Measurements from ENCODE around the gene LRTM1. TPM values are rescaled to one million over a fixed set of nuclear protein-coding genes. Genes with fewer than 3 reads are reported as not detected.

The LRTM1 gene
- total RNA-seq, 4 donors from 2014 or later = not detected

GRCh38 chr3:54940971-54941370 is 13.1 kb upstream of the LRTM1 start:
- 74 to 76% methylated on average over 2 of the region's 2 CpGs for WGBS, 2 donors (ENCODE audit: low coverage in 1 of 2)
- in situ Hi-C loops (cut with MboI; ENCODE audit: low pct_ligation_motif_present in 1 of 4, low pct_unique_long_range_greater_than_20kb in 1 of 4, low sequenced_read_pairs in 3 of 4) = no loop called here
- no peaks in the 10 kb centered on the region for H3K27me3 ChIP-seq
- DNase-seq = no peak
- H3K36me3 ChIP-seq = no peaks in the 10 kb centered on the region
- no peaks in the 10 kb centered on the region for H3K4me1 ChIP-seq
- H3K27ac ChIP-seq = no peak overlapping the region
- no peak for TF ChIP-seq EP300 (IDR thresholded peaks at IDR 0.05; ENCODE audit: low read depth)
- no peak for TF ChIP-seq POLR2AphosphoS5 (IDR thresholded peaks at IDR 0.05)
- TF ChIP-seq CTCF (IDR thresholded peaks at IDR 0.05) = no peak
- no peak for TF ChIP-seq POLR2A (IDR thresholded peaks at IDR 0.05)
- H3K4me3 ChIP-seq = no peak overlapping the region
- no peaks in the 10 kb centered on the region for H3K9me3 ChIP-seq
- intact Hi-C loops (cut with DNase I; ENCODE audit: low total_unique reads) = no loop called here

- DNase-seq = no peak
- no peak overlapping the region for H3K27ac ChIP-seq
- H3K36me3 ChIP-seq = no peaks in the 10 kb centered on the region
- 47% methylated on average over 6 of the region's 6 CpGs; no CpG with 5 or more reads in 1 of the 2 donors for WGBS, 2 donors (ENCODE audit: low coverage in 1 of 2)
- no peaks in the 10 kb centered on the region for H3K9me3 ChIP-seq
- no peak overlapping the region for H3K4me3 ChIP-seq
- intact Hi-C loops (cut with DNase I; ENCODE audit: low total_unique reads) (no loop called here), in situ Hi-C loops (cut with MboI; ENCODE audit: low pct_ligation_motif_present in 1 of 4, low pct_unique_long_range_greater_than_20kb in 1 of 4, low sequenced_read_pairs in 3 of 4) (no loop called here)
- TF ChIP-seq CTCF (IDR thresholded peaks at IDR 0.05) (no peak), POLR2AphosphoS5 (IDR thresholded peaks at IDR 0.05) (no peak)
- no peaks in the 10 kb centered on the region for H3K27me3 ChIP-seq
- no peaks in the 10 kb centered on the region for H3K4me1 ChIP-seq
These were observed 11.9 kb upstream of the LRTM1 start for GRCh38 chr3:54939557-54940300.

GRCh38 chr3:54936561-54936960 is 8.7 kb upstream of the LRTM1 start:
- in situ Hi-C loops (cut with MboI; ENCODE audit: low pct_ligation_motif_present in 1 of 4, low pct_unique_long_range_greater_than_20kb in 1 of 4, low sequenced_read_pairs in 3 of 4) (no loop called here), intact Hi-C loops (cut with DNase I; ENCODE audit: low total_unique reads) (no loop called here)
- H3K27me3 ChIP-seq = no peaks in the 10 kb centered on the region
- 87 to 90% methylated on average over 3 to 5 of the region's 5 CpGs for WGBS, 2 donors (ENCODE audit: low coverage in 1 of 2)
- H3K9me3 ChIP-seq = no peaks in the 10 kb centered on the region
- no peak for DNase-seq
- H3K4me3 ChIP-seq = no peak overlapping the region
- H3K27ac ChIP-seq = no peak overlapping the region
- no peaks in the 10 kb centered on the region for H3K36me3 ChIP-seq
- TF ChIP-seq CTCF (IDR thresholded peaks at IDR 0.05) = no peak
- no peak for TF ChIP-seq POLR2AphosphoS5 (IDR thresholded peaks at IDR 0.05)
- no peak for TF ChIP-seq EP300 (IDR thresholded peaks at IDR 0.05; ENCODE audit: low read depth)
- no peak for TF ChIP-seq POLR2A (IDR thresholded peaks at IDR 0.05)
- H3K4me1 ChIP-seq = no peaks in the 10 kb centered on the region

- in situ Hi-C loops (cut with MboI; ENCODE audit: low pct_ligation_motif_present in 1 of 4, low pct_unique_long_range_greater_than_20kb in 1 of 4, low sequenced_read_pairs in 3 of 4) (no loop called here), intact Hi-C loops (cut with DNase I; ENCODE audit: low total_unique reads) (no loop called here)
- Histone ChIP-seq H3K4me1 (no peaks in the 10 kb centered on the region), H3K9me3 (no peaks in the 10 kb centered on the region), H3K36me3 (no peaks in the 10 kb centered on the region), H3K4me3 (no peak overlapping the region), H3K27ac (no peak overlapping the region), H3K27me3 (no peaks in the 10 kb centered on the region)
- no peak for DNase-seq
- TF ChIP-seq POLR2A (IDR thresholded peaks at IDR 0.05) (no peak), EP300 (IDR thresholded peaks at IDR 0.05; ENCODE audit: low read depth) (no peak), POLR2AphosphoS5 (IDR thresholded peaks at IDR 0.05) (no peak), CTCF (IDR thresholded peaks at IDR 0.05) (no peak)
- 75 to 80% methylated on average over 3 of the region's 3 CpGs for WGBS, 2 donors (ENCODE audit: low coverage in 1 of 2)
These were observed 8.0 kb upstream of the LRTM1 start for GRCh38 chr3:54935869-54936268.
